HepG2 (cell line): Measurements from ENCODE around the gene IL36B. TPM values are rescaled to one million over a fixed set of nuclear protein-coding genes. Genes with fewer than 3 reads are reported as not detected.

Experiments used
- ATAC-seq: fragments of 200-7000 bp; cut with Tn5 transposase; 3 replicates; pipeline ENCODE4 v1.9.1; 2020; ENCODE audit warnings: mild to moderate bottlenecking, moderate library complexity
- BruUV-seq: library from RNA; stranded (reverse); fragments of 400-500 nt; replicated peaks from 2 replicates; lab custom pipeline; 2021; lab: Mats Ljungman, UMichigan
- CTCF ChIA-PET: fragments of 300-600 bp; formaldehyde crosslinking; extraction: SDS; loops from one replicate; lab custom pipeline; 2021; ENCODE audit warnings: low total read pairs, inconsistent platforms, low intra/inter-chr PET ratio; lab: Yijun Ruan, JAX
- POLR2A ChIA-PET: fragments of 350-600 bp; sonication (Branson Sonifier 250); formaldehyde crosslinking; loops from one replicate; lab custom pipeline; 2020; ENCODE audit warnings: antibody characterized with exemption, inconsistent platforms; lab: Yijun Ruan, JAX
- DNase-seq: peaks from one replicate; pipeline ENCODE4 v3.0.0-alpha.2; 2015; ENCODE audit warnings: low spot score
- FAIRE-seq: peaks from 3 replicates; lab custom pipeline; 2011; peaks lifted over from hg19 to GRCh38; lab: Jason Lieb, UNC
- H2AFZ ChIP-seq: one replicate; pipeline ENCODE4 v1.6.1; 2011; ENCODE audit warnings: low read length, inconsistent platforms
- H3K27ac ChIP-seq: fragments of 300-600 bp; 3 replicates; pipeline ENCODE4 v1.8.0; 2011; ENCODE audit warnings: mixed run types, mild to moderate bottlenecking, mixed read lengths, low read length, inconsistent platforms; ENCODE audit not compliant: insufficient read depth; ENCODE audit errors: extremely low read length
- H3K27me3 ChIP-seq, 2 experiments: fragments of 200-600 bp in 1 of 2; 2 replicates in 1 of 2; 3 replicates in 1 of 2; pipeline versions ENCODE4 v1.6.0 to v1.8.0; 2011; ENCODE audit warnings: low read length in 2 of 2, mild to moderate bottlenecking in 2 of 2, moderate library complexity in 2 of 2, inconsistent platforms in 1 of 2; ENCODE audit not compliant: insufficient read depth in 2 of 2, control insufficient read depth in 1 of 2
- H3K36me3 ChIP-seq, 2 experiments: fragments of 200-600 bp in 1 of 2; replicated peaks in 1 of 2; 2 replicates in 1 of 2; 3 replicates in 1 of 2; pipeline versions ENCODE4 v1.5.1 to v1.8.0; 2011; ENCODE audit warnings: low read length in 2 of 2, inconsistent platforms in 1 of 2; ENCODE audit not compliant: insufficient read depth in 2 of 2, control insufficient read depth in 1 of 2
- H3K4me1 ChIP-seq: 2 replicates; pipeline ENCODE4 v1.5.1; 2012; ENCODE audit warnings: low read length, inconsistent platforms; ENCODE audit not compliant: insufficient read depth
- H3K4me2 ChIP-seq: 2 replicates; pipeline ENCODE4 v1.6.0; 2011; ENCODE audit warnings: low read depth, low read length, inconsistent platforms
- H3K4me3 ChIP-seq, 3 experiments: fragments of 200-600 bp in 1 of 3; sonication (generic), shearing (Covaris generic) in 1 of 3; replicated peaks in 1 of 3; 2 replicates each; pipeline ENCODE4 v1.5.1; 2011 to 2016; ENCODE audit warnings: low read length in 3 of 3, inconsistent platforms in 2 of 3, low read depth in 2 of 3, mild to moderate bottlenecking in 2 of 3, control low read depth in 1 of 3, mixed read lengths in 1 of 3; ENCODE audit not compliant: insufficient read depth in 1 of 3
- H3K79me2 ChIP-seq: one replicate; pipeline ENCODE4 v1.6.1; 2011; ENCODE audit warnings: low read length, inconsistent platforms; ENCODE audit not compliant: insufficient read depth
- H3K9ac ChIP-seq: 2 replicates; pipeline ENCODE4 v1.6.0; 2011; ENCODE audit warnings: mild to moderate bottlenecking, low read depth, low read length, inconsistent platforms; ENCODE audit not compliant: insufficient read depth
- H3K9me3 ChIP-seq: 2 replicates; pipeline ENCODE4 v1.5.1; 2012; ENCODE audit warnings: mild to moderate bottlenecking, low read length
- H4K20me1 ChIP-seq: 2 replicates; pipeline ENCODE4 v1.6.0; 2011; ENCODE audit warnings: inconsistent platforms, mild to moderate bottlenecking, low read length, moderate library complexity; ENCODE audit not compliant: insufficient read depth
- ATF1 ChIP-seq: IDR thresholded peaks from 2 replicates; pipeline ENCODE4 v1.6.1; 2016; ENCODE audit warnings: mild to moderate bottlenecking, control low read depth
- CREB1 ChIP-seq, 2 experiments: fragments of 450-650 bp in 1 of 2; IDR thresholded peaks; 2 replicates each; pipeline ENCODE4 v1.6.1; 2016 to 2017; ENCODE audit warnings: control low read depth in 1 of 2, mild to moderate bottlenecking in 1 of 2, missing compliant biosample characterization in 1 of 2, missing genetic modification characterization in 1 of 2
- E2F5 ChIP-seq: sonication (generic); formaldehyde crosslinking; conservative IDR thresholded peaks from 2 replicates; pipeline ENCODE4 v1.4.0; 2020; ENCODE audit warnings: missing genetic modification reagents
- FOXA1 ChIP-seq, 2 experiments: fragments of 450-650 bp in 1 of 2; sonication (generic) in 1 of 2; formaldehyde crosslinking in 1 of 2; IDR thresholded peaks; 2 replicates each; pipeline versions ENCODE4 v1.4.0 to v1.6.1; 2016 to 2020; ENCODE audit warnings: missing genetic modification reagents in 1 of 2
- HOXA7 ChIP-seq: sonication (generic); formaldehyde crosslinking; IDR thresholded peaks from 2 replicates; pipeline ENCODE4 v1.8.1; 2022; ENCODE audit warnings: mild to moderate bottlenecking, missing genetic modification reagents, moderate library complexity
- SALL1 ChIP-seq: sonication (generic); formaldehyde crosslinking; IDR thresholded peaks from 2 replicates; pipeline ENCODE4 v1.8.0; 2022; ENCODE audit warnings: mild to moderate bottlenecking, missing genetic modification reagents
- SIN3A ChIP-seq: IDR thresholded peaks from 2 replicates; pipeline ENCODE4 v1.6.1; 2011; ENCODE audit warnings: low read depth, mild to moderate bottlenecking, control low read depth, low read length, borderline replicate concordance
- SOX13 ChIP-seq, 3 experiments: fragments of 450-650 bp in 1 of 3; sonication (generic) in 1 of 3; formaldehyde crosslinking in 1 of 3; IDR thresholded peaks in 2 of 3; conservative IDR thresholded peaks in 1 of 3; 2 replicates each; pipeline versions ENCODE4 v1.5.0 to v1.6.1; 2016 to 2020; ENCODE audit warnings: antibody characterized with exemption in 1 of 3, mild to moderate bottlenecking in 1 of 3, missing compliant biosample characterization in 1 of 3, missing genetic modification reagents in 1 of 3, moderate library complexity in 1 of 3
- TBX2 ChIP-seq: sonication (generic); formaldehyde crosslinking; IDR thresholded peaks from 2 replicates; pipeline ENCODE4 v1.5.0; 2020; ENCODE audit warnings: missing genetic modification reagents, mild to moderate bottlenecking, borderline replicate concordance
- TFDP2 ChIP-seq: sonication (generic); formaldehyde crosslinking; IDR thresholded peaks from 2 replicates; pipeline ENCODE4 v1.4.0; 2020; ENCODE audit warnings: missing genetic modification reagents
- ZNF577 ChIP-seq: sonication (generic); formaldehyde crosslinking; IDR thresholded peaks from 2 replicates; pipeline ENCODE4 v1.4.0; 2020; ENCODE audit warnings: mild to moderate bottlenecking, low read depth, missing genetic modification reagents, borderline replicate concordance
- WGBS: methylation state at CpG from one replicate; pipeline ENCODE4 v1.1.6; 2017; ENCODE audit warnings: low lambda C conversion rate; 5-methylcytosine and 5-hydroxymethylcytosine counted together
- in situ Hi-C: cut with HindIII; loops from 2 replicates; pipeline ENCODE4 v1.10.0; 2017; ENCODE audit warnings: low pct_unique_long_range_greater_than_20kb; ENCODE audit not compliant: extremely low pct_ligation_motif_present
- intact Hi-C: fragments of 100-400 bp; cut with micrococcal nuclease; formaldehyde crosslinking; loops from one replicate; pipeline ENCODE4 v1.10.0; 2022; ENCODE audit not compliant: unreplicated experiment
- polyA plus RNA-seq, 8 experiments: library from polyadenylated mRNA; depleted of rRNA in 3 of 8; stranded (reverse) in 7 of 8; unstranded in 1 of 8; fragments of >200 nt; fragmentation: Illumina TruSeq in 4 of 8; extraction: Trizol in 4 of 8; gene quantifications; 2 replicates each; pipeline versions ENCODE4 v1.2.1 to v1.2.3, GENCODE V29; 2011 to 2016; ENCODE audit warnings: low read depth in 4 of 8, missing spikeins in 1 of 8, mixed read lengths in 1 of 8; ENCODE audit not compliant: insufficient read depth in 1 of 8
- total RNA-seq, 5 experiments: library from RNA; depleted of rRNA; stranded (reverse); fragments of >200 nt; fragmentation: Illumina TruSeq; extraction: Trizol; gene quantifications; 2 replicates each; pipeline ENCODE4 v1.2.3, GENCODE V29; 2016; ENCODE audit warnings: low read depth in 1 of 5

The IL36B gene
- total and polyA plus RNA-seq, 2 of the 13 experiments (the other 11 are each of a cell fraction or from before 2014, with no cell fraction given), result not detected

- no peaks in the 10 kb centered on the region for H3K79me2 ChIP-seq
- no peak overlapping the region for H2AFZ ChIP-seq
- no TSS peak for BruUV-seq
- H3K4me3 ChIP-seq, result no peak overlapping the region
- in situ Hi-C loops (no loop called here), intact Hi-C loops (no loop called here)
- H4K20me1 ChIP-seq, result no peaks in the 10 kb centered on the region
- no peak for ATAC-seq
- WGBS, result 76% methylated on average over 2 of the region's 2 CpGs
- H3K9me3 ChIP-seq, result peaks cover 2% of the 10 kb centered on the region
- CTCF ChIA-PET, result no interaction called here
- POLR2A ChIA-PET, result no interaction called here
- no peak overlapping the region for H3K9ac ChIP-seq
- H3K27me3 ChIP-seq, result no peaks in the 10 kb centered on the region; a peak in 1 of 5 replicates
- FAIRE-seq, result no peak
- H3K4me1 ChIP-seq, result peaks cover 14% of the 10 kb centered on the region
- no peaks in the 10 kb centered on the region for H3K36me3 ChIP-seq
- no peak for DNase-seq
- no peak for TF ChIP-seq ATF1 (CRISPR knock-in tag)
- no peak for TF ChIP-seq TFDP2 (CRISPR knock-in tag)
- no peak overlapping the region for H3K27ac ChIP-seq
- H3K4me2 ChIP-seq, result no peak overlapping the region
Measured at GRCh38 chr2:112994648-112995047, 58.0 kb downstream of the IL36B start.

- in situ Hi-C loops, result no loop called here
- BruUV-seq, result no TSS peak
- Histone ChIP-seq H3K27me3 (no peaks in the 10 kb centered on the region; a peak in 1 of 5 replicates), H3K4me3 (no peak overlapping the region), H3K9me3 (no peaks in the 10 kb centered on the region), H4K20me1 (no peaks in the 10 kb centered on the region), H3K36me3 (no peaks in the 10 kb centered on the region), H3K4me1 (peaks cover 14% of the 10 kb centered on the region), H3K79me2 (no peaks in the 10 kb centered on the region), H3K4me2 (no peak overlapping the region), H2AFZ (no peak overlapping the region), H3K27ac (no peak overlapping the region), H3K9ac (no peak overlapping the region)
- intact Hi-C loops, result no loop called here
- peak; percentile 70 for DNase-seq
- no peak for FAIRE-seq
- ChIA-PET POLR2A (no interaction called here), CTCF (no interaction called here)
- peak; percentile 91 for ATAC-seq
- TF ChIP-seq ATF1 (CRISPR knock-in tag), result 0 out of 2 replicates have a peak, but pooled peaks have one; percentile 21
- 0 out of 2 replicates have a peak, but pooled peaks have one; percentile 16 for TF ChIP-seq TBX2 (CRISPR knock-in tag)
- TF ChIP-seq SALL1, result peak; percentile 37; the same call in 1 of the 2 replicates
- peak; percentile 70 for TF ChIP-seq CREB1 (IDR thresholded peaks at IDR 0.05)
- no peak for TF ChIP-seq CREB1 (CRISPR knock-in tag; IDR thresholded peaks at IDR 0.05)
- TF ChIP-seq SIN3A, result no peak
- no peak for TF ChIP-seq HOXA7
- TF ChIP-seq ZNF577 (CRISPR knock-in tag), result no peak
- no peak for TF ChIP-seq E2F5 (CRISPR knock-in tag)
- TF ChIP-seq SOX13 (IDR thresholded peaks at IDR 0.05), result no peak
- peak in 1 of 2 experiments; percentile 44; a peak in 1 of 4 replicates for TF ChIP-seq SOX13 (CRISPR knock-in tag; conservative IDR thresholded peaks at IDR 0.05 in 1 of 2, IDR thresholded peaks at IDR 0.05 in 1 of 2)
- TF ChIP-seq FOXA1 (IDR thresholded peaks at IDR 0.05), result no peak
- TF ChIP-seq FOXA1 (CRISPR knock-in tag; IDR thresholded peaks at IDR 0.05), result 0 out of 2 replicates have a peak, but pooled peaks have one; percentile 24
Measured at GRCh38 chr2:112993831-112994230, 58.8 kb downstream of the IL36B start.
